Measurements from ENCODE around the gene PLP2.
A peak's percentile ranks its signal among the peaks of the same experiment; 100 is the strongest.
"Not testable (repeated sequence)": the region's sequence is repeated elsewhere in the genome, so short reads cannot be mapped to it uniquely, and the experiment has no call there.

The PLP2 gene

GRCh38 chrX:49164589-49165360 is 6.9 kb upstream of the PLP2 start:
- DNase-seq = no peak

GRCh38 chrX:49165901-49166881 is 5.5 kb upstream of the PLP2 start:
- peak; percentile 65 to 79 for DNase-seq

- peak; percentile 48 to 67 for DNase-seq
Measured at GRCh38 chrX:49166914-49167739, 4.6 kb upstream of the PLP2 start.

- no peak for DNase-seq
Measured at GRCh38 chrX:49167740-49168108, 4.0 kb upstream of the PLP2 start.

- peak; percentile 14 to 31 for DNase-seq
Measured at GRCh38 chrX:49172280-49172780, 632 bp downstream of the PLP2 start.

- DNase-seq = not testable (repeated sequence)
Measured at GRCh38 chrX:49173544-49173943, 1.8 kb downstream of the PLP2 start.

GRCh38 chrX:49174723-49175122 is 3.0 kb downstream of the PLP2 start:
- no peak for DNase-seq

- DNase-seq = no peak
Measured at GRCh38 chrX:49175435-49176274, 4.0 kb downstream of the PLP2 start.

- peak in 1 of 2 experiments; percentile 17 for DNase-seq
Measured at GRCh38 chrX:49176421-49177326, 5.0 kb downstream of the PLP2 start.

GRCh38 chrX:49177338-49177833 is 5.7 kb downstream of the PLP2 start:
- DNase-seq = peak in 1 of 2 experiments; percentile 2

GRCh38 chrX:49177873-49178480 is 6.3 kb downstream of the PLP2 start:
- no peak for DNase-seq

- no peak for DNase-seq
Measured at GRCh38 chrX:49178537-49178936, 6.8 kb downstream of the PLP2 start.

- no peak for DNase-seq
Measured at GRCh38 chrX:49179358-49179757, 7.7 kb downstream of the PLP2 start.

- DNase-seq = no peak
Measured at GRCh38 chrX:49183701-49184281, 12.1 kb downstream of the PLP2 start.

GRCh38 chrX:49184294-49185281 is 12.9 kb downstream of the PLP2 start:
- DNase-seq = peak; percentile 37 to 54

GRCh38 chrX:49186125-49187027 is 14.7 kb downstream of the PLP2 start, which contains the start of gene PRICKLE3:
Gene PRICKLE3, minus strand, starts transcription at chrX:49186373. Its CDS starts 76 bp downstream, at chrX:49186297.
- DNase-seq = peak in 1 of 2 experiments; percentile 36

GRCh38 chrX:49187028-49187394 is 15.3 kb downstream of the PLP2 start:
- DNase-seq = no peak

All from SW 1271 (cell line).